ENCODE measurements around the gene AHCY. TPM values are rescaled to one million over a fixed set of nuclear protein-coding genes. Genes with fewer than 3 reads are reported as not detected.

AHCY gene
- total RNA-seq, 6 experiments from 2014 or later: 66.5 to 142 (median 111) TPM

DNA sequence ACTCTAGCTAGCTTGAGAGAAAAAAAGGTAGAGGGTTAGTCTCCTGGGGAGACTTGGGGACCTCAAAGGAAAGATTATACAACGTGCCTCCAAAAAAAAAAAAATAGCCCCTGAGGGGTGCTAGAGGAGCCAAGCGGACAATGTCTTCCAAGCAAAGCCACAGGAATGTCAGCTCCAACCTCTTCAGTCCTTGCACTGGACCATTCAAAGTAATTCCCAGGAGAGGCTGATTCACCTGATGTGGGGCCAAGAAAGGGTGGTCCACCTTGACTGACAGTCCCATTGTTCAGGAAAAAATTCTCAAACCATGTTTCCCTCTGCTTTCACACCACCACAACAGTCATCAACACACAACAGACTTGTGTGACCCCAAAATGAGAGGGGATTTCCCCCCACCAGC lies 31.2 kb downstream of the AHCY start:
- ATAC-seq: no peak
- 100% methylated on average over 2 of the region's 2 CpGs for WGBS (ENCODE audit: insufficient coverage, low coverage, low lambda C conversion rate, missing lambda C conversion rate)
- no peak for DNase-seq
- Histone ChIP-seq H3K36me3 (peaks cover 0 to 4% (median 0%) of the 10 kb centered on the region in 4 donors), H3K27me3 (no peaks in the 10 kb centered on the region), H3K4me3 (no peak overlapping the region), H3K9me3 (no peaks in the 10 kb centered on the region), H3K4me1 (peaks cover 0 to 14% (median 2%) of the 10 kb centered on the region in 4 donors), H3K27ac (no peak overlapping the region)
- intact Hi-C loops (cut with DNase I): no loop called here
- TF ChIP-seq, protein P1, sequence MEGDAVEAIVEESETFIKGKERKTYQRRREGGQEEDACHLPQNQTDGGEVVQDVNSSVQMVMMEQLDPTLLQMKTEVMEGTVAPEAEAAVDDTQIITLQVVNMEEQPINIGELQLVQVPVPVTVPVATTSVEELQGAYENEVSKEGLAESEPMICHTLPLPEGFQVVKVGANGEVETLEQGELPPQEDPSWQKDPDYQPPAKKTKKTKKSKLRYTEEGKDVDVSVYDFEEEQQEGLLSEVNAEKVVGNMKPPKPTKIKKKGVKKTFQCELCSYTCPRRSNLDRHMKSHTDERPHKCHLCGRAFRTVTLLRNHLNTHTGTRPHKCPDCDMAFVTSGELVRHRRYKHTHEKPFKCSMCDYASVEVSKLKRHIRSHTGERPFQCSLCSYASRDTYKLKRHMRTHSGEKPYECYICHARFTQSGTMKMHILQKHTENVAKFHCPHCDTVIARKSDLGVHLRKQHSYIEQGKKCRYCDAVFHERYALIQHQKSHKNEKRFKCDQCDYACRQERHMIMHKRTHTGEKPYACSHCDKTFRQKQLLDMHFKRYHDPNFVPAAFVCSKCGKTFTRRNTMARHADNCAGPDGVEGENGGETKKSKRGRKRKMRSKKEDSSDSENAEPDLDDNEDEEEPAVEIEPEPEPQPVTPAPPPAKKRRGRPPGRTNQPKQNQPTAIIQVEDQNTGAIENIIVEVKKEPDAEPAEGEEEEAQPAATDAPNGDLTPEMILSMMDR (IDR thresholded peaks at IDR 0.05): no peak
- TF ChIP-seq POLR2A (IDR thresholded peaks at IDR 0.05): no peak

DNA sequence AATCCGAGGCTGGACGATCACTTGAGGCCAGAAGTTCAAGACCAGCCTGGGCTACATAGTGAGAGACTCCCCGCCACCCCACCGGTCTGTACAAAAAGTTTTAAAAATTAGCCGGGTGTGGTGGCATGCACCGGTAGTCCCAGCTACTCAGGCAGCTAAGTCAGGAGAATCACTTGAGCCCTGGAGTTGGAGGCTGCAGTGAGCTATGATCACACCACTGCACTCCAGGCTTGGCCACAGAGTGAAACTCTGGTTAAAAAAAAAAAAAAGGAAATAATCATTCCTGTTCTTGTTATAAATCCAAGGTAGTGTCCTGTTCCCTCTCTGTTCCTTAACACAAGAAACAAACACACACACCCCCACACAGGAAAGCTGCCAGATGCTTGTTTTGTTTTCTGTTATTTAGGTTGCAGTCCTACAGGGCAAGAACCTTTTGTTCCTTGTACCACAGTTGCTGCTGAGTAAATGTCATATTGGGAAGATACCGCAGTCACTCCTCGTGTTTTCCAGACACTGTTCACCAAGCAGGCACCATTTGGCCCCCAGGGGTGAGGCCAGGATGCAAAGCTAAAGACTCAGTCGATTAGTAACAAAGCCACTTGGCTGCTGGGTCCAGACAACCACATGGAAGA lies 33.0 kb downstream of the AHCY start:
- intact Hi-C loops (cut with DNase I): no loop called here
- no peaks in the 10 kb centered on the region for H3K27me3 ChIP-seq
- WGBS (ENCODE audit: insufficient coverage, low coverage, low lambda C conversion rate, missing lambda C conversion rate): 45% methylated on average over 5 of the region's 9 CpGs
- ATAC-seq: peak; percentile 59 to 85 (median 66)
- H3K4me3 ChIP-seq: no peak overlapping the region
- TF ChIP-seq, protein P1 (IDR thresholded peaks at IDR 0.05): no peak
- TF ChIP-seq POLR2A (IDR thresholded peaks at IDR 0.05): no peak
- DNase-seq: peak in 1 of 3 donors; percentile 62
- no peaks in the 10 kb centered on the region for H3K9me3 ChIP-seq
- H3K27ac ChIP-seq: peak overlapping the region in 2 of 3 donors; percentile 31 to 71
- no peaks in the 10 kb centered on the region for H3K36me3 ChIP-seq
- peaks cover 0 to 14% (median 2%) of the 10 kb centered on the region in 4 donors for H3K4me1 ChIP-seq

DNA sequence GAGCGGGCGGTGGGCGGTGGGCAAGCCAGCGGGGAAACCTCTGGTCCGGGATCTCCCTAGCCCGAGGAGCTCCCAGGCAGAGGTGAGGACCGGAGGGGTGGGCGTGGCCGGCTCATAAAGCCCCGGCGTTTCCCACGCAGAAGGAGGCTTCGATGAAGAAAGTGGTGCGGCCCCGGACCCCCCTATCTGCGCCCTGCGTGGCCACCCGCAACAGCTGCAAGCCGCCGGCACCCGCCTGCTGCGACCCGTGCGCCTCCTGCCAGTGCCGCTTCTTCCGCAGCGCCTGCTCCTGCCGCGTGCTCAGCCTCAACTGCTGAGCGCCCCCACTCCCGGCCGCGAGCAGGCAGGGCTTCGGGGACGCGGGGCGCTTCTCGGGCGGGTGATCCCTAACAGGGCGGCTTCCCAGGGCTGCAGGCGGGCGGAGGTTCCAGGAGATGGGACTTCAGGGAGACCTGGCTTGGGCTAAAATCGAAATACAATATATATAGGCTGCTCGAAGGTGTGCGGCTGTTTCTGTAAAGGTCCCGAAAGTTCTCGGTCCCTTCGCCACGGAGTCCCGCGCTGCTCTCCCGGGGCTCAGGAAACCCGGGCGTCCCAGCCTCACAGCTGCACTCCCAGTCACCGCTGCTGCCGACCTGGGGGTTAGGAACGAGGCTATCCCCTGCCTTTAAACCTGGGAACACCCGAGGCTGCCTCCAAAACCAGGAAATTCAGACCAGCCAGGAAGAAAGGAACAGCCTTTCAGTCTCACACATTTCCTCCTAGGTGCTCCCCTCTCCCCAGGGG lies 34.1 kb downstream of the AHCY start:
- H3K9me3 ChIP-seq: no peaks in the 10 kb centered on the region
- H3K27ac ChIP-seq: peak overlapping the region; percentile 18 to 53 (median 33)
- intact Hi-C loops (cut with DNase I): no loop called here
- WGBS (ENCODE audit: insufficient coverage, low coverage, low lambda C conversion rate, missing lambda C conversion rate): 13% methylated on average over 24 of the region's 58 CpGs
- ATAC-seq (peak; percentile 70 to 76 (median 73)), DNase-seq (peak in 2 of 3 donors; percentile 62 to 67)
- peak overlapping the region; percentile 29 to 41 (median 38) for H3K4me3 ChIP-seq
- H3K27me3 ChIP-seq: no peaks in the 10 kb centered on the region
- H3K4me1 ChIP-seq: peaks cover 0 to 14% (median 2%) of the 10 kb centered on the region in 4 donors
- H3K36me3 ChIP-seq: no peaks in the 10 kb centered on the region
- TF ChIP-seq, protein P1 (IDR thresholded peaks at IDR 0.05): no peak
- TF ChIP-seq POLR2A (IDR thresholded peaks at IDR 0.05): no peak

DNA sequence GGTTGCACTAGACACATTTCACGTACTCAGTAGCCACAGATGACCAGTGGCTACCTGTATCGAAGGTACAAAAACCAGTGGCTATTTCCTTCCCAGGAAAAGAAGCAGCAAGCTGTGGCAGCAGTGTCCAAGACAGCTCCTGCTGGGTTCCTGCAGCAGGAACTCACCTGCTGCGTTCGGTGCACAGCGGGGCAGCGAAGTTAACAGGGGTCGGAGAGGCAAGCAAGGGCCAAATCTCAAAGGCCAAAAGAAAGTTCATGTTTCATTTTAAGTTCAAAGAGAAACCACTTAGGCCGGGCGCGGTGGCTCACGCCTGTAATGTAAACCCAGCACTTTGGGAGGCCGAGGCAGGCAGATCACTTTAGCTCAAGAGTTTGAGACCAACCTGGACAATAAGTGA lies 35.0 kb downstream of the AHCY start:
- H3K27ac ChIP-seq: no peak overlapping the region
- no peaks in the 10 kb centered on the region for H3K27me3 ChIP-seq
- H3K9me3 ChIP-seq: no peaks in the 10 kb centered on the region
- H3K4me3 ChIP-seq: no peak overlapping the region
- no peaks in the 10 kb centered on the region for H3K36me3 ChIP-seq
- ATAC-seq: no peak
- WGBS (ENCODE audit: insufficient coverage, low coverage, low lambda C conversion rate, missing lambda C conversion rate): 92% methylated on average over 8 of the region's 12 CpGs
- no peak for TF ChIP-seq POLR2A (IDR thresholded peaks at IDR 0.05)
- TF ChIP-seq, protein P1 (IDR thresholded peaks at IDR 0.05): no peak
- intact Hi-C loops (cut with DNase I): no loop called here
- H3K4me1 ChIP-seq: peaks cover 0 to 17% (median 2%) of the 10 kb centered on the region in 4 donors
- DNase-seq: no peak
